Measurements from ENCODE around the gene ZBTB4. TPM values are rescaled to one million over a fixed set of nuclear protein-coding genes. Genes with fewer than 3 reads are reported as not detected.

ZBTB4 gene
- 10 to 100 TPM; 54.4 to 90.1 (median 74.2) TPM for total RNA-seq

GRCh38 chr17:7479213-7480088 is at the start of gene ZBTB4:
ZBTB4 (minus strand) TSS chr17:7479631; CDS start chr17:7466801, 12,830 bp downstream.
- Histone ChIP-seq H3K4me1 (peaks cover 39 to 58% (median 47%) of the 10 kb centered on the region in 4 donors), H3K27me3 (no peaks in the 10 kb centered on the region), H3K36me3 (no peaks in the 10 kb centered on the region), H3K27ac (peak within 1 kb of the TSS; percentile 97 to 99 (median 98)), H3K9me3 (no peaks in the 10 kb centered on the region), H3K4me3 (peak within 1 kb of the TSS; percentile 62 to 94 (median 86))
- peak in 3 of 4 donors; percentile 58 to 81 (median 75) for TF ChIP-seq POLR2A (IDR thresholded peaks at IDR 0.05)
- peak; percentile 18 to 69 for TF ChIP-seq POLR2AphosphoS5 (IDR thresholded peaks at IDR 0.05)
- TF ChIP-seq CTCF (IDR thresholded peaks at IDR 0.05), result no peak
- no peak for TF ChIP-seq EP300 (IDR thresholded peaks at IDR 0.05)
- peak in 1 of 2 donors; percentile 31 for ATAC-seq (ENCODE audit: low FRiP score in 2 of 2)
- 0% methylated on average over 2 of the region's 92 CpGs for WGBS, 2 donors
- DNase-seq, result peak; percentile 66 to 94

- H3K4me3 ChIP-seq, result no peak overlapping the region
- DNase-seq (no peak), ATAC-seq (ENCODE audit: low FRiP score in 2 of 2) (no peak)
- H3K4me1 ChIP-seq, result no peaks in the 10 kb centered on the region
- no peak for TF ChIP-seq POLR2A (IDR thresholded peaks at IDR 0.05)
- no peak for TF ChIP-seq EP300 (IDR thresholded peaks at IDR 0.05)
- no peak for TF ChIP-seq POLR2AphosphoS5 (IDR thresholded peaks at IDR 0.05)
- TF ChIP-seq CTCF (IDR thresholded peaks at IDR 0.05), result no peak
- H3K9me3 ChIP-seq, result peaks cover 0 to 20% (median 12%) of the 10 kb centered on the region in 4 donors
- no peaks in the 10 kb centered on the region for H3K27me3 ChIP-seq
- H3K27ac ChIP-seq, result no peak overlapping the region
- H3K36me3 ChIP-seq, result no peaks in the 10 kb centered on the region
Observed at GRCh38 chr17:7528842-7529241, 49.4 kb upstream of the ZBTB4 start.

GRCh38 chr17:7523033-7523432 is 43.6 kb upstream of the ZBTB4 start:
- Histone ChIP-seq H3K9me3 (peaks cover 0 to 1% (median 0%) of the 10 kb centered on the region in 4 donors), H3K27ac (no peak overlapping the region), H3K27me3 (no peaks in the 10 kb centered on the region), H3K36me3 (no peaks in the 10 kb centered on the region), H3K4me3 (no peak overlapping the region), H3K4me1 (no peaks in the 10 kb centered on the region)
- WGBS, 2 donors, result 31 to 37% methylated on average over 10 of the region's 10 CpGs
- TF ChIP-seq POLR2AphosphoS5 (IDR thresholded peaks at IDR 0.05) (no peak), CTCF (IDR thresholded peaks at IDR 0.05) (peak; percentile 34 to 56 (median 48))
- ATAC-seq (ENCODE audit: low FRiP score in 2 of 2), result peak in 1 of 2 donors; percentile 62
- DNase-seq, result peak in 1 of 2 donors; percentile 42

GRCh38 chr17:7515911-7516610 is 36.6 kb upstream of the ZBTB4 start:
- ATAC-seq (ENCODE audit: low FRiP score in 2 of 2) (peak in 1 of 2 donors; percentile 38), DNase-seq (peak in 1 of 2 donors; percentile 69)
- H3K9me3 ChIP-seq, result no peaks in the 10 kb centered on the region
- H3K27me3 ChIP-seq, result no peaks in the 10 kb centered on the region
- H3K27ac ChIP-seq, result peak overlapping the region in 3 of 4 donors; percentile 23 to 51 (median 40)
- 83 to 87% methylated on average over 13 of the region's 13 CpGs for WGBS, 2 donors
- no peak for TF ChIP-seq EP300 (IDR thresholded peaks at IDR 0.05)
- TF ChIP-seq POLR2A (IDR thresholded peaks at IDR 0.05), result peak in 1 of 4 donors; percentile 14
- no peak overlapping the region for H3K4me3 ChIP-seq
- peaks cover 3 to 15% (median 10%) of the 10 kb centered on the region in 4 donors for H3K4me1 ChIP-seq
- H3K36me3 ChIP-seq, result peaks cover 22 to 36% (median 33%) of the 10 kb centered on the region in 4 donors

GRCh38 chr17:7513850-7514419 is 34.5 kb upstream of the ZBTB4 start:
- Histone ChIP-seq H3K27ac (peak overlapping the region in 1 of 4 donors; percentile 7), H3K4me1 (peaks cover 3 to 15% (median 10%) of the 10 kb centered on the region in 4 donors), H3K9me3 (no peaks in the 10 kb centered on the region), H3K4me3 (no peak overlapping the region), H3K36me3 (peaks cover 34 to 57% (median 53%) of the 10 kb centered on the region in 4 donors), H3K27me3 (no peaks in the 10 kb centered on the region)
- DNase-seq (peak in 1 of 2 donors; percentile 65), ATAC-seq (ENCODE audit: low FRiP score in 2 of 2) (peak in 1 of 2 donors; percentile 21)
- TF ChIP-seq EP300 (IDR thresholded peaks at IDR 0.05) (no peak), POLR2AphosphoS5 (IDR thresholded peaks at IDR 0.05) (no peak), POLR2A (IDR thresholded peaks at IDR 0.05) (no peak), CTCF (IDR thresholded peaks at IDR 0.05) (no peak)
- WGBS, 2 donors, result 81 to 83% methylated on average over 17 of the region's 17 CpGs
